HG02623 (cell line): ENCODE results near the gene DUSP2.
"Not testable (repeated sequence)": the region's sequence is repeated elsewhere in the genome, so short reads cannot be mapped to it uniquely, and the experiment has no call there.

ENCODE experiments used
- ATAC-seq: cut with Tn5 transposase; IDR thresholded peaks from one replicate; pipeline ENCODE4 v1.9.1; 2021; ENCODE audit warnings: moderate library complexity; ENCODE audit not compliant: unreplicated experiment

The DUSP2 gene

GRCh38 chr2:96148410-96149217 lies 3.4 kb upstream of the DUSP2 start:
- ATAC-seq = peak; percentile 30

GRCh38 chr2:96147593-96148201 lies 2.5 kb upstream of the DUSP2 start:
- no peak for ATAC-seq

GRCh38 chr2:96146881-96147592 lies 1.8 kb upstream of the DUSP2 start:
- no peak for ATAC-seq

- peak; percentile 26 for ATAC-seq
Measured at GRCh38 chr2:96146153-96146880, 1.1 kb upstream of the DUSP2 start.

- ATAC-seq = no peak
Measured at GRCh38 chr2:96145848-96146152, 560 bp upstream of the DUSP2 start.

- peak; percentile 4 for ATAC-seq
Measured at GRCh38 chr2:96144481-96145035, 682 bp downstream of the DUSP2 start.

- ATAC-seq = no peak
Measured at GRCh38 chr2:96143848-96144480, 1.3 kb downstream of the DUSP2 start.

- no peak for ATAC-seq
Measured at GRCh38 chr2:96143231-96143847, 1.9 kb downstream of the DUSP2 start.

GRCh38 chr2:96142217-96143113 lies 2.8 kb downstream of the DUSP2 start:
- ATAC-seq = no peak

- not testable (repeated sequence) for ATAC-seq
Measured at GRCh38 chr2:96141624-96141967, 3.6 kb downstream of the DUSP2 start.

GRCh38 chr2:96140941-96141623 lies 4.2 kb downstream of the DUSP2 start:
- ATAC-seq = no peak

GRCh38 chr2:96139181-96139758 lies 6.0 kb downstream of the DUSP2 start:
- ATAC-seq = no peak

- ATAC-seq = no peak
Measured at GRCh38 chr2:96138179-96139145, 6.8 kb downstream of the DUSP2 start, which contains the start of gene ASTL. Gene ASTL (minus strand): TSS chr2:96138502. CDS start chr2:96138436, 66 bp downstream.

GRCh38 chr2:96137321-96138178 lies 7.7 kb downstream of the DUSP2 start:
- ATAC-seq = no peak

- no peak for ATAC-seq
Measured at GRCh38 chr2:96136129-96136720, 9.0 kb downstream of the DUSP2 start.

- no peak for ATAC-seq
Measured at GRCh38 chr2:96135621-96136020, 9.6 kb downstream of the DUSP2 start.
